ENCODE data around the gene STRBP.
A peak's percentile ranks its signal among the peaks of the same experiment; 100 is the strongest.

STRBP gene

GRCh38 chr9:123097430-123098095 is 170.8 kb downstream of the STRBP start:
- Histone ChIP-seq H3K4me3 (no peak overlapping the region), H3K9me3 (no peaks in the 10 kb centered on the region), H3K36me3 (peaks cover 86 to 90% (median 90%) of the 10 kb centered on the region in 3 donors), H3K27ac (no peak overlapping the region), H3K4me1 (peaks cover 0 to 7% (median 2%) of the 10 kb centered on the region in 4 donors), H3K27me3 (no peaks in the 10 kb centered on the region)
- no peak for DNase-seq
- intact Hi-C loops (cut with DNase I; ENCODE audit: low total_unique reads) = no loop called here
- TF ChIP-seq CTCF (IDR thresholded peaks at IDR 0.05) = no peak

GRCh38 chr9:123096987-123097386 is 171.4 kb downstream of the STRBP start:
- no peaks in the 10 kb centered on the region for H3K9me3 ChIP-seq
- peaks cover 83 to 90% (median 87%) of the 10 kb centered on the region in 3 donors for H3K36me3 ChIP-seq
- H3K27me3 ChIP-seq = no peaks in the 10 kb centered on the region
- H3K4me3 ChIP-seq = no peak overlapping the region
- intact Hi-C loops (cut with DNase I; ENCODE audit: low total_unique reads) = no loop called here
- DNase-seq = no peak
- H3K4me1 ChIP-seq = peaks cover 0 to 7% (median 2%) of the 10 kb centered on the region in 4 donors
- TF ChIP-seq CTCF (IDR thresholded peaks at IDR 0.05) = no peak
- no peak overlapping the region for H3K27ac ChIP-seq

DNA sequence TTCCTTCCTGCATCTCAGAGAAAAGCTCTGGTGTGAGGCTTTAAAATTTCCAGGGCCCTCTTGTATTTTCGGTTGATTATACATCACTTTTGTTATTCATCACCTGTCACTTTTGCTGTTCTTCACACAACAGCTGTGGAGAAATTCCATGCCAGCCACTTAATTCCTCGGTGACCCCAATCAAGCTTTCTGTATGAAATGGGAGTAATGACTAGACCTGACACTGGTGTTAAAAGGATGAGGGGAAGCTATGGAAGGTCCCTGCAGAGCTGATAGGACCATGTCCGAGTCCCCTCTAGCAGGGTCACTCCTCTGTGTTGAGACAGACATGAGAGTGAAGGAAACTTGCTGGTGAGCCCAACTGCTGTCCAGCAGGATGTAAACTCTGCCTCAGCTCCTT is 175.2 kb downstream of the STRBP start:
- DNase-seq = no peak
- no peaks in the 10 kb centered on the region for H3K9me3 ChIP-seq
- H3K27ac ChIP-seq = no peak overlapping the region
- no peaks in the 10 kb centered on the region for H3K27me3 ChIP-seq
- peaks cover 83 to 91% (median 86%) of the 10 kb centered on the region in 3 donors for H3K36me3 ChIP-seq
- intact Hi-C loops (cut with DNase I; ENCODE audit: low total_unique reads) = no loop called here
- no peak overlapping the region for H3K4me3 ChIP-seq
- peaks cover 0 to 4% (median 2%) of the 10 kb centered on the region in 4 donors for H3K4me1 ChIP-seq
- TF ChIP-seq CTCF (IDR thresholded peaks at IDR 0.05) = no peak

GRCh38 chr9:123091459-123091858 is 176.9 kb downstream of the STRBP start:
- no peak for DNase-seq
- intact Hi-C loops (cut with DNase I; ENCODE audit: low total_unique reads) = no loop called here
- Histone ChIP-seq H3K4me1 (peaks cover 0 to 6% (median 0%) of the 10 kb centered on the region in 4 donors), H3K27me3 (no peaks in the 10 kb centered on the region), H3K4me3 (no peak overlapping the region), H3K27ac (peak overlapping the region in 1 of 2 donors; percentile 8), H3K9me3 (no peaks in the 10 kb centered on the region), H3K36me3 (peaks cover 77 to 91% (median 81%) of the 10 kb centered on the region in 3 donors)
- TF ChIP-seq CTCF (IDR thresholded peaks at IDR 0.05) = no peak

- TF ChIP-seq CTCF (IDR thresholded peaks at IDR 0.05) = no peak
- Histone ChIP-seq H3K4me3 (no peak overlapping the region), H3K4me1 (peaks cover 0 to 11% (median 0%) of the 10 kb centered on the region in 4 donors), H3K9me3 (no peaks in the 10 kb centered on the region), H3K27ac (no peak overlapping the region), H3K27me3 (no peaks in the 10 kb centered on the region), H3K36me3 (peaks cover 74 to 91% (median 78%) of the 10 kb centered on the region in 3 donors)
- intact Hi-C loops (cut with DNase I; ENCODE audit: low total_unique reads) = no loop called here
- no peak for DNase-seq
Observed at GRCh38 chr9:123090956-123091355, 177.4 kb downstream of the STRBP start.

Data from tibial artery (tissue), 4 donors.